Raji (cell line): ENCODE results near the gene USP31.

Experiments
- POLR2A ChIP-seq: IDR thresholded peaks from 2 replicates; pipeline ENCODE4 v1.6.1; 2011; ENCODE audit warnings: low read depth, low read length, control low read depth; ENCODE audit not compliant: insufficient read depth

USP31 gene

DNA sequence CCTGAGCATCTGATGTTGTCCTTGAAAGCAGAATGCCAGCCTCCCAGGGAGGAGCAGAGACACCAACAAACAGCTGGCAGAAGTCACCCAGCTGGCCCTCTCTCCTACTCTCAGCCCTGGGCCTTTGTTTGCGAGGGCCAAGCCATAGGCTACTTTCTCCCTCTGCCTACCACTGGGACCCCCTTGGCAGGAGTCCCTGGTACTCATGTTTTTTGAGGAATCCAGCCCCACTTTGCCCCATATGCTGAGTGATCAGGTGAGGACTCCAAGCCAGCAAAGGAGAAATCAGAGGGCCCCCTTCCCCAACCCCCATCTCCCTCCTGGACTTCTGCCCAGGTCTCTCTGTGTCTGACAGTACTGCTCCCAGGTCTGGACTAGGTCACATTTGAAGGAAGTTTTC, 121.9 kb downstream of the USP31 start:
- TF ChIP-seq POLR2A, result no peak

DNA sequence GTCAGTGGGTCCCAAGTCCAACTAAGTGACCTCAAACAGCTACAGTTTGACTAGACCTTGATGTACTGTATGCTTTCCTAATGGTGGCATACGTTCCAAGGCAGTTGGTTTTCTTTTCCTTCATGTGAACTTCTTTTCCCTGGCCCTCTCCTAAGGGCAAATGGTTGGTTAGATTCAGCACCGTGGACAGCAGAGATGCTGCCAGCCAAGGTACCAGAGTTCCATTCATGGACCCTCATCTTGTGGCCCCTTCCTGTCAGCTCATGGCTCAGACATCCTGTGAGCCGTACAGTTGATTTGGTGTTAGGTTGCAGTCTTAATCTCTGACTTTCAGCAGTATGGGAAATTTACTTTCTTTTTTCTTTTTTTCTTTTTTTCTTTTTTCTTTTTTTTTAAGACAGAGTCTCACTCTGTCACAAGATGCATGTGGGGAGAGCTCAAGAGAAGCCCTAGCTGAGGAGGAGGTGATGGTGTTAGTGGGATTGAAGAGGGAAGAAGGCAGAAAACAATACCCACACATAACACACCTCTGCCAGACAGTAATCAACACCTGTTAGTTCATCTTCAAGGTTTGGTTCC, 122.4 kb downstream of the USP31 start:
- TF ChIP-seq POLR2A, result no peak

DNA sequence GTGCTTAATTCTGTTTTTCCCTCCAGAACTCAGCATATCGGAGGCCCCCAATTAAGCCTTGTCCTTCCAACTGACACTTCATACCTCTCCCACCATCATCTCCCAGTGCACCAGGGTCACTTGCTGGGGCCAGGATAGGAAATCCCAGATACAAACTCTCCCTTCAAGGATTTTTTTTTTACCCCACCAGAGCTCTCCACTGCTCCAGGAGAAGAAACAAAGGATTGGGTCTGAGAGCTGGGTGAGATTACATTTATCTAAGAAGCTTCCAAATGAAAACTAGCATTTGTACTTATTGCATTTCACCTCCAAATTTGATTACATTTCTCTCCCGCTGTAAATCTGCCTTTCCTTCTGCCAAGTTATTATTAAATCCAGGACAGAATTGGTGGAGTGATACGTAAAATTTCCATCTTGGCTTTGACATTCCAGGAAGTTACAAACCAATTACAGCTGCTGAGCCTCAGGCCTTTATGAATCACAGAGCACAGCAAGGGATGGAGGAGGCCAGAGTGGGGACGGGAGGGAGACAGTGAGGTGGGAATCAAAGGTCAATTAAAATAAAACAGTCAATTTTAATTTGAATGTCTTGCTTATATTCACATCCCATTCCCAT, 123.5 kb downstream of the USP31 start:
- no peak for TF ChIP-seq POLR2A

- TF ChIP-seq POLR2A, result no peak
Observed at GRCh38 chr16:23024044-23024443, 125.2 kb downstream of the USP31 start.

DNA sequence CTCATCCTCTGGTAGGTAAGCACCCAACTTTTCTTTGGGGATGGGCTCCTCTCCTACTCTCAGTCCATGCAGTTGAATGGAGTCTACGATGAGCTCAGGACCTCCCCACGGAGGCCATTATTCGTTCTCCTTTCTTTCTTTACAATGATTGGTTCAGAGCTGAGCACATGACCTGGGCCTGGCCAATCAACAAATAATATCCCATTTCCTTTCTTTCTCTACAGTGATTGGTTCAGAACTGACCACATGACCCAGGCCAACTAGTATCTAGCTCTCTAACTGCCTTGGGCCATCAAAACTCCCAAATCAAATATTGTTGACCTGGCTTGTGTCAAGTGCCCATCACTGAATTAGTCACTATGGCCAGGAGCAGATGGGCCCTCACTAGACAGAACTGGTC, 129.2 kb downstream of the USP31 start:
- no peak for TF ChIP-seq POLR2A

DNA sequence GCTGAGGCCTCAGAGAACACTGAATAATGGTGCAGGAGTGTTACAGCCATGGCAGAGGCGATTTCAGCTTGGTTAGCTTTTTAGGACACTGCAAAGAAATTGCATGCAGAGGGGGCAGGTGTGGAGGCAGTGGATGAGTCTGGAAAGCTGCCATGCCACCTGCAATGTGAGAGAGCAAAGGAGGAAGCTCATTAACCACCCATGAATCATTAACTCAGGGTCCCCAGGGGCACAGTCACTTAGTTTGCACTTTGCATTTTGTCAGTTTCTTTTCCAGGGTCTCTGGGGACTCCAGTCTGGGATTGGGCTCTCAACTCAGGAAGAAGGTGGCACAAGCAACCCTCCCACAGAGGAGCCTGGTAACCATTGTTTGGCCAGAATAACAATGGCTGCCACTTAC, 132.9 kb downstream of the USP31 start:
- no peak for TF ChIP-seq POLR2A

GRCh38 chr16:23015580-23015979, 133.7 kb downstream of the USP31 start:
- TF ChIP-seq POLR2A, result no peak

DNA sequence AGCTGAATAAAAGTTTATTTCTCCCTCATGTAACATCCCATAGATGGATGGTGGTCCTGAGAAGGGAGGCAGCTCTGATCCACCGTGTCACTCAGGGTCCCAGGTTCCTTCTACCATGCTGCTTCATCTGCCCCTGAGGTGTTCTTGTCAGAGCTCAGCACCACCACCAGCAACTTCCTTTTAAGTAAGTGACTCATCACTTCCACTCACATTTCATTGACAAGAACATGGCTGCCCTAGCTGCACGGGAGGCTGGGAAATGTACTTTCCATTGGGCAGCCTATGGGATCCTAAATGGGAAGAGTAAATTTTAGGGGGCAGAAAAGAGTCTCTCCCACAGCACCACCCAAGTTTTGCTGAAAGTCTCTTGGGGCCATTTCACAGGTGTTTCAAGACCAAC, 134.7 kb downstream of the USP31 start:
- no peak for TF ChIP-seq POLR2A
